Tibial nerve (tissue), 3 donors: Measurements from ENCODE around the gene CASQ1.

ENCODE experiments used
- CTCF ChIP-seq, 5 experiments: fragments of 200-600 bp in 3 of 5; fragments of 450-650 bp in 2 of 5; sonication (generic) in 3 of 5; IDR thresholded peaks; one replicate each; pipeline ENCODE4 v1.5.1; 2016 to 2019; ENCODE audit warnings: antibody characterized with exemption in 5 of 5, mild to moderate bottlenecking in 3 of 5, moderate library complexity in 2 of 5
- POLR2A ChIP-seq, 2 donors: fragments of 450-650 bp; IDR thresholded peaks; one replicate each; pipeline ENCODE4 v1.6.1; 2017; ENCODE audit warnings: antibody characterized with exemption in 2 of 2, mild to moderate bottlenecking in 2 of 2, moderate library complexity in 2 of 2

GRCh38 chr1:160179336-160179735 lies 11.0 kb upstream of the CASQ1 start:
- no peak for TF ChIP-seq POLR2A (IDR thresholded peaks at IDR 0.05)
- TF ChIP-seq CTCF (IDR thresholded peaks at IDR 0.05) = no peak
